Right lobe of liver (tissue), 4 donors: Measurements from ENCODE around the gene PI16.

Source experiments
- CTCF ChIP-seq, 4 donors: fragments of 200-600 bp in 3 of 4; fragments of 450-650 bp in 1 of 4; IDR thresholded peaks; one replicate each; pipeline versions ENCODE4 v1.5.1 to v1.8.0; 2016 to 2022; ENCODE audit warnings: antibody characterized with exemption in 4 of 4, mild to moderate bottlenecking in 2 of 4
- POLR2A ChIP-seq: fragments of 450-650 bp; IDR thresholded peaks from one replicate; pipeline ENCODE4 v1.6.1; 2017; ENCODE audit warnings: antibody characterized with exemption, mild to moderate bottlenecking
- donor health status: DM: no; HTN: no; CAD: no.
- donor health status: DM: no; HTN: no; CAD: no.
- donor health status: DM: no; HTN: yes; CAD: no.

GRCh38 chr6:36929607-36930006 lies 24.9 kb upstream of the PI16 start:
- no peak for TF ChIP-seq CTCF (IDR thresholded peaks at IDR 0.05)
- TF ChIP-seq POLR2A: no peak
